HCT116 (cell line): ENCODE measurements around the gene LCMT2. TPM values are rescaled to one million over a fixed set of nuclear protein-coding genes. Genes with fewer than 3 reads are reported as not detected.

Experiments used
- ATAC-seq: fragments of 200-7000 bp; cut with Tn5 transposase; 2 replicates; pipeline ENCODE4 v1.9.1; 2020; ENCODE audit warnings: mild to moderate bottlenecking, moderate library complexity
- BruUV-seq: library from RNA; stranded (reverse); fragments of 400-500 nt; replicated peaks from 2 replicates; lab custom pipeline; 2021; lab: Mats Ljungman, UMichigan
- CTCF ChIA-PET: fragments of 300-600 bp; sonication (Branson Sonifier 250); formaldehyde crosslinking; loops from one replicate; lab custom pipeline; 2021; ENCODE audit warnings: antibody characterized with exemption; lab: Charles Lee
- POLR2A ChIA-PET: fragments of 300-600, 350-600 bp; sonication (Branson Sonifier 250); formaldehyde crosslinking; loops from one replicate; lab custom pipeline; 2021; ENCODE audit warnings: antibody characterized with exemption; lab: Charles Lee
- RAD21 ChIA-PET, 2 experiments: fragments of 300-600 bp; sonication (Branson Sonifier 250); formaldehyde crosslinking; loops; one replicate each; lab custom pipeline; 2023; ENCODE audit warnings: low total read pairs in 2 of 2; ENCODE audit not compliant: uncharacterized antibody in 2 of 2, unreplicated experiment in 2 of 2, low non-redundant PET in 1 of 2; lab: Charles Lee
- DNase-seq: peaks from one replicate; pipeline ENCODE4 v3.0.0-alpha.2; 2010; ENCODE audit warnings: low read depth, low spot score
- H2AFZ ChIP-seq: fragments of 200-600 bp; shearing (Covaris generic), sonication (generic); 2 replicates; pipeline ENCODE4 v1.6.1; 2017; ENCODE audit warnings: low read depth, mixed run types, mixed read lengths, antibody characterized with exemption, low read length; ENCODE audit not compliant: poor library complexity, severe bottlenecking
- H3K27ac ChIP-seq: 2 replicates; pipeline ENCODE4 v1.5.1; 2012; ENCODE audit warnings: low read depth, low read length
- H3K27me3 ChIP-seq: fragments of 200-600 bp; sonication (generic); 2 replicates; pipeline ENCODE4 v1.6.1; 2016; ENCODE audit warnings: mixed run types, low read length, mixed read lengths; ENCODE audit not compliant: insufficient read depth
- H3K36me3 ChIP-seq, 2 experiments: fragments of 200-500 bp in 1 of 2; fragments of 200-600 bp in 1 of 2; sonication (Bioruptor generic) in 1 of 2; sonication (generic) in 1 of 2; 2 replicates each; pipeline versions ENCODE4 v1.5.1 to v1.6.1; 2014 to 2016; ENCODE audit warnings: low read length in 2 of 2, inconsistent platforms in 1 of 2, mixed read lengths in 1 of 2, mixed run types in 1 of 2; ENCODE audit not compliant: insufficient read depth in 2 of 2, control insufficient read depth in 1 of 2
- H3K4me1 ChIP-seq, 2 experiments: fragments of 200-600 bp in 1 of 2; sonication (generic) in 1 of 2; 2 replicates each; pipeline versions ENCODE4 v1.5.1 to v1.6.1; 2012 to 2017; ENCODE audit warnings: low read length in 2 of 2, inconsistent platforms in 1 of 2, mild to moderate bottlenecking in 1 of 2, mixed read lengths in 1 of 2, mixed run types in 1 of 2, moderate library complexity in 1 of 2; ENCODE audit not compliant: insufficient read depth in 2 of 2, control insufficient read depth in 1 of 2
- H3K4me2 ChIP-seq: fragments of 200-600 bp; sonication (generic); 2 replicates; pipeline ENCODE4 v1.6.1; 2017; ENCODE audit warnings: mixed run types, low read length, mixed read lengths
- H3K4me3 ChIP-seq, 2 experiments: fragments of 200-600 bp in 1 of 2; sonication (generic) in 1 of 2; replicated peaks in 1 of 2; 2 replicates each; pipeline ENCODE4 v1.5.1; 2011 to 2016; ENCODE audit warnings: low read length in 2 of 2, control low read depth in 1 of 2, low read depth in 1 of 2, mild to moderate bottlenecking in 1 of 2, mixed read lengths in 1 of 2, mixed run types in 1 of 2
- H3K79me2 ChIP-seq: fragments of 200-600 bp; sonication (generic); 2 replicates; pipeline ENCODE4 v1.6.1; 2017; ENCODE audit warnings: mild to moderate bottlenecking, mixed run types, low read length, moderate library complexity, mixed read lengths; ENCODE audit not compliant: insufficient read depth
- H3K9ac ChIP-seq: fragments of 200-600 bp; sonication (generic); 2 replicates; pipeline ENCODE4 v1.6.1; 2016; ENCODE audit warnings: low read length, mixed read lengths
- H3K9me2 ChIP-seq: fragments of 200-600 bp; sonication (generic), shearing (Covaris generic); 2 replicates; pipeline ENCODE4 v1.6.1; 2017; ENCODE audit warnings: mixed run types, mild to moderate bottlenecking, moderate library complexity; ENCODE audit not compliant: insufficient read depth
- H3K9me3 ChIP-seq, 2 experiments: fragments of 200-500 bp in 1 of 2; fragments of 200-600 bp in 1 of 2; sonication (Bioruptor generic) in 1 of 2; sonication (generic) in 1 of 2; 2 replicates each; pipeline ENCODE4 v1.6.1; 2014 to 2017; ENCODE audit warnings: low read length in 2 of 2, mixed read lengths in 2 of 2, inconsistent platforms in 1 of 2, low read depth in 1 of 2, mild to moderate bottlenecking in 1 of 2, mixed run types in 1 of 2, moderate library complexity in 1 of 2; ENCODE audit not compliant: control insufficient read depth in 1 of 2, insufficient read depth in 1 of 2
- H4K20me1 ChIP-seq: fragments of 200-600 bp; sonication (generic), shearing (Covaris generic); 2 replicates; pipeline ENCODE4 v1.6.1; 2017; ENCODE audit warnings: mixed run types, mild to moderate bottlenecking, moderate library complexity; ENCODE audit not compliant: insufficient read depth
- CBX3 ChIP-seq: IDR thresholded peaks from 2 replicates; pipeline ENCODE4 v1.6.1; 2012; ENCODE audit warnings: low read depth
- CEBPB ChIP-seq: IDR thresholded peaks from 2 replicates; pipeline ENCODE4 v1.6.1; 2012; ENCODE audit warnings: low read depth
- EGR1 ChIP-seq: IDR thresholded peaks from 2 replicates; pipeline ENCODE4 v1.6.1; 2012; ENCODE audit warnings: low read depth
- EZH2 ChIP-seq: fragments of 200-600 bp; sonication (generic); IDR thresholded peaks from 2 replicates; pipeline ENCODE4 v1.6.1; 2017; ENCODE audit warnings: antibody characterized with exemption, mixed run types
- POLR2A ChIP-seq: IDR thresholded peaks from 2 replicates; pipeline ENCODE4 v1.7.0; 2011; ENCODE audit warnings: borderline replicate concordance; ENCODE audit not compliant: insufficient read depth, insufficient read length; ENCODE audit errors: extremely low read depth
- POLR2AphosphoS5 ChIP-seq: IDR thresholded peaks from 2 replicates; pipeline ENCODE4 v1.6.1; 2011; ENCODE audit warnings: mild to moderate bottlenecking, low read depth, low read length, moderate library complexity
- RAD21 ChIP-seq: IDR thresholded peaks from 2 replicates; pipeline ENCODE4 v1.6.1; 2012; ENCODE audit warnings: low read depth, mild to moderate bottlenecking
- SIN3A ChIP-seq: IDR thresholded peaks from 2 replicates; pipeline ENCODE4 v1.6.1; 2012; ENCODE audit warnings: low read depth
- SP1 ChIP-seq: IDR thresholded peaks from 2 replicates; pipeline ENCODE4 v1.6.1; 2012; ENCODE audit warnings: low read depth
- SRF ChIP-seq: IDR thresholded peaks from 2 replicates; pipeline ENCODE4 v1.6.1; 2012; ENCODE audit warnings: low read depth
- TCF7L2 ChIP-seq: IDR thresholded peaks from 2 replicates; pipeline ENCODE4 v1.7.0; 2011; ENCODE audit warnings: borderline replicate concordance, inconsistent platforms; ENCODE audit not compliant: insufficient read depth, insufficient read length; ENCODE audit errors: extremely low read depth
- YY1 ChIP-seq: IDR thresholded peaks from 2 replicates; pipeline ENCODE4 v1.6.1; 2011; ENCODE audit warnings: low read length, low read depth, moderate library complexity, mild to moderate bottlenecking; ENCODE audit not compliant: insufficient replicate concordance; ENCODE audit errors: extremely low read depth
- ZNF274 ChIP-seq: fragments of 200-500 bp; sonication (Bioruptor generic); IDR thresholded peaks from 2 replicates; pipeline ENCODE4 v1.6.1; 2014; ENCODE audit warnings: mild to moderate bottlenecking, low read depth, low read length, inconsistent platforms
- intact Hi-C: fragments of 100-400 bp; cut with micrococcal nuclease; formaldehyde crosslinking; loops from 2 replicates; pipeline ENCODE4 v1.10.0; 2022
- total RNA-seq: library from RNA; stranded (reverse); gene quantifications from one replicate; pipeline ENCODE4 v1.2.1, GENCODE V29; 2021; ENCODE audit not compliant: unreplicated experiment
- TF ChIP-seq, protein P1 (sequence below): IDR thresholded peaks from 2 replicates; pipeline ENCODE4 v1.6.1; 2011; ENCODE audit warnings: mild to moderate bottlenecking, low read length, moderate library complexity; ENCODE audit not compliant: insufficient replicate concordance; ENCODE audit errors: extremely low read depth
- TF ChIP-seq, protein P2 (sequence below): IDR thresholded peaks from 2 replicates; pipeline ENCODE4 v1.6.1; 2012
- TF ChIP-seq, protein P3 (sequence below): IDR thresholded peaks from 2 replicates; pipeline ENCODE4 v1.6.1; 2012

LCMT2 gene
- total RNA-seq, 1 experiment from 2014 or later, result 4.7 TPM

DNA sequence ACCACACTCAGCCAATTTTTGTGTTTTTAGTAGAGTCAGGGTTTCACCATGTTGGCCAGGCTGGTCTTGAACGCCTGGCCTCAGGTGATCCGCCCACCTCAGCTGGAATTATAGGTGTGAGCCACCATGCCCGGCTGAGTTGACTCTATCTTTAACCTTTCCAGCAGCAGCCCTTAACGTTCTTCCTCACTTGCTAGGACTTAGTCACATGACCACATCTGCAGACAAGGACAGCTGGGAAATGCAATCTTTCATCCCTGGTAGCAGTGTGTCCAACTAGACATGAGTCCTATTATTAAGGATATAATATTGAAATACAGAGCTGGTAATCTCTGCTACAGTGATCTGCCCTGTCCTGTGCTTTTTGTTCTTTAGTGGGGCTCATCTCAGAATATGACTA, 18.0 kb downstream of the LCMT2 start:
- peaks cover 0 to 4% of the 10 kb centered on the region in 2 experiments; a peak in 1 of 4 replicates for H3K4me1 ChIP-seq
- no peaks in the 10 kb centered on the region for H3K79me2 ChIP-seq
- intact Hi-C loops, result no loop called here
- no peaks in the 10 kb centered on the region for H3K36me3 ChIP-seq
- no peak overlapping the region for H3K4me3 ChIP-seq
- H3K9ac ChIP-seq, result no peak overlapping the region
- DNase-seq (no peak), ATAC-seq (no peak)
- POLR2A ChIA-PET, result no interaction called here
- H3K27ac ChIP-seq, result no peak overlapping the region
- H3K9me3 ChIP-seq, result no peaks in the 10 kb centered on the region
- RAD21 ChIA-PET, result no interaction called here
- no peak overlapping the region for H2AFZ ChIP-seq
- TF ChIP-seq, protein P1, sequence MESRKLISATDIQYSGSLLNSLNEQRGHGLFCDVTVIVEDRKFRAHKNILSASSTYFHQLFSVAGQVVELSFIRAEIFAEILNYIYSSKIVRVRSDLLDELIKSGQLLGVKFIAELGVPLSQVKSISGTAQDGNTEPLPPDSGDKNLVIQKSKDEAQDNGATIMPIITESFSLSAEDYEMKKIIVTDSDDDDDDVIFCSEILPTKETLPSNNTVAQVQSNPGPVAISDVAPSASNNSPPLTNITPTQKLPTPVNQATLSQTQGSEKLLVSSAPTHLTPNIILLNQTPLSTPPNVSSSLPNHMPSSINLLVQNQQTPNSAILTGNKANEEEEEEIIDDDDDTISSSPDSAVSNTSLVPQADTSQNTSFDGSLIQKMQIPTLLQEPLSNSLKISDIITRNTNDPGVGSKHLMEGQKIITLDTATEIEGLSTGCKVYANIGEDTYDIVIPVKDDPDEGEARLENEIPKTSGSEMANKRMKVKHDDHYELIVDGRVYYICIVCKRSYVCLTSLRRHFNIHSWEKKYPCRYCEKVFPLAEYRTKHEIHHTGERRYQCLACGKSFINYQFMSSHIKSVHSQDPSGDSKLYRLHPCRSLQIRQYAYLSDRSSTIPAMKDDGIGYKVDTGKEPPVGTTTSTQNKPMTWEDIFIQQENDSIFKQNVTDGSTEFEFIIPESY, result no peak
- TF ChIP-seq, protein P2, sequence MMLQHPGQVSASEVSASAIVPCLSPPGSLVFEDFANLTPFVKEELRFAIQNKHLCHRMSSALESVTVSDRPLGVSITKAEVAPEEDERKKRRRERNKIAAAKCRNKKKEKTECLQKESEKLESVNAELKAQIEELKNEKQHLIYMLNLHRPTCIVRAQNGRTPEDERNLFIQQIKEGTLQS, result no peak
- TF ChIP-seq YY1, result no peak
- H4K20me1 ChIP-seq, result no peaks in the 10 kb centered on the region
- CTCF ChIA-PET, result no interaction called here
- no peaks in the 10 kb centered on the region for H3K9me2 ChIP-seq
- H3K4me2 ChIP-seq, result no peak overlapping the region
- H3K27me3 ChIP-seq, result peaks cover 23% of the 10 kb centered on the region; the same call in 1 of the 2 replicates
- BruUV-seq, result no TSS peak

DNA sequence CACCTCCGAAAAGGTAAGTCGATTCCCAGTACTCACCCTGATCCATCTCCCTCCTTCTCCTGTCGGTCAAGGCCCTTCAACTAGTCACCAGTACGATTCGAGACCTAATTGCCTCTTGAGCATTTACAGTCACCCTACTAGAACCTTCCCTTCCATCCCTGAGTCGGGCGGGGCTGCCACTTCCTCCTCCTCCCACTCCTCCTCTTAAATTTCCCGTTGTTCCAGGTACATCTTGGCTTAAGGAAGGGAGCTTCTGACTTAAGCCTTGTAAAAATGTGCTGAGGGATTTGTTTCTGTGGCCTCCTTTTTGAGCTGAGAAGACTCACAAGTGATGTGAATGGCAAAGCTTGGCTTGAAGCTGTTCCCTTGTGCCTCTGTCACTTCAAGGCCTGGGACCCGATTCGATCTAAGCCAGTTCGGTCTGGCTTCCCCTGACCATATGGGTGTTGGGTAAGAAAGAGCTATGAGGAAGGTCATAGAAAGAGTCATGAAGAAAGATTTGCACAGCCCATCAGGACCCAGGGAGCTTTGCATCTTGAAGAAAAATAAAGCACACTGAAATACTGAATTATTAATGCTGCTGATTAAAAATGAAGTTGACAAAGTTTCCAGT, 28.1 kb downstream of the LCMT2 start, which contains the start of gene TGM7:
Gene TGM7, minus strand, starts transcription at position 51 of the 613 bp plus-strand sequence.
- Histone ChIP-seq H4K20me1 (no peaks in the 10 kb centered on the region), H3K27me3 (peaks cover 9% of the 10 kb centered on the region; the same call in 1 of the 2 replicates), H3K4me2 (no peak within 1 kb of the TSS), H3K27ac (no peak within 1 kb of the TSS), H2AFZ (no peak within 1 kb of the TSS), H3K9me2 (no peaks in the 10 kb centered on the region), H3K9me3 (no peaks in the 10 kb centered on the region), H3K4me1 (peaks cover 0 to 3% of the 10 kb centered on the region in 2 experiments; a peak in 2 of 4 replicates), H3K4me3 (no peak within 1 kb of the TSS), H3K36me3 (no peaks in the 10 kb centered on the region), H3K9ac (no peak within 1 kb of the TSS), H3K79me2 (no peaks in the 10 kb centered on the region)
- ATAC-seq, result no peak
- no peak for DNase-seq
- RAD21 ChIA-PET, result no interaction called here
- POLR2A ChIA-PET, result no interaction called here
- CTCF ChIA-PET, result interaction anchor here (1.2 kb wide), 1 partner anchor 17 kb away, joined by 3 read pairs; no protein-coding TSS in a partner anchor
- no TSS peak for BruUV-seq
- intact Hi-C loops, result no loop called here
- TF ChIP-seq POLR2AphosphoS5, result no peak
- TF ChIP-seq CBX3, result no peak
- no peak for TF ChIP-seq TCF7L2
- TF ChIP-seq EZH2, result no peak
- TF ChIP-seq, protein P1, result no peak
- no peak for TF ChIP-seq EGR1
- TF ChIP-seq SIN3A, result no peak
- no peak for TF ChIP-seq RAD21
- no peak for TF ChIP-seq POLR2A
- TF ChIP-seq SP1, result no peak
- TF ChIP-seq CEBPB, result no peak
- no peak for TF ChIP-seq ZNF274
- TF ChIP-seq SRF, result no peak
- TF ChIP-seq, protein P3, sequence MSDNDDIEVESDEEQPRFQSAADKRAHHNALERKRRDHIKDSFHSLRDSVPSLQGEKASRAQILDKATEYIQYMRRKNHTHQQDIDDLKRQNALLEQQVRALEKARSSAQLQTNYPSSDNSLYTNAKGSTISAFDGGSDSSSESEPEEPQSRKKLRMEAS, result no peak
